GM12873 (cell line): Measurements from ENCODE around the gene NELL1.

Experiments used
- CTCF ChIP-seq: IDR thresholded peaks from 2 replicates; pipeline ENCODE4 v1.5.1; 2012; ENCODE audit warnings: low read depth, mild to moderate bottlenecking, moderate library complexity, low read length, control low read depth; ENCODE audit not compliant: insufficient read depth; ENCODE audit errors: missing control alignments

The NELL1 gene

GRCh38 chr11:20887137-20887536, 217.8 kb downstream of the NELL1 start:
- no peak for TF ChIP-seq CTCF

GRCh38 chr11:20894296-20894695, 224.9 kb downstream of the NELL1 start:
- no peak for TF ChIP-seq CTCF

GRCh38 chr11:20909995-20910726, 240.8 kb downstream of the NELL1 start:
- no peak for TF ChIP-seq CTCF

GRCh38 chr11:20910733-20911132, 241.3 kb downstream of the NELL1 start:
- TF ChIP-seq CTCF = no peak

- TF ChIP-seq CTCF = no peak
Measured at GRCh38 chr11:20912065-20912821, 242.9 kb downstream of the NELL1 start.

GRCh38 chr11:20912922-20913512, 243.6 kb downstream of the NELL1 start:
- TF ChIP-seq CTCF = no peak

- TF ChIP-seq CTCF = no peak
Measured at GRCh38 chr11:20917306-20917705, 247.9 kb downstream of the NELL1 start.
